HCT116 (cell line): ENCODE results near the gene PTOV1. TPM values are rescaled to one million over a fixed set of nuclear protein-coding genes. Genes with fewer than 3 reads are reported as not detected.

ENCODE experiments used
- ATAC-seq: fragments of 200-7000 bp; cut with Tn5 transposase; 2 replicates; pipeline ENCODE4 v1.9.1; 2020; ENCODE audit warnings: mild to moderate bottlenecking, moderate library complexity
- BruUV-seq: library from RNA; stranded (reverse); fragments of 400-500 nt; replicated peaks from 2 replicates; lab custom pipeline; 2021; lab: Mats Ljungman, UMichigan
- CTCF ChIA-PET: fragments of 300-600 bp; sonication (Branson Sonifier 250); formaldehyde crosslinking; loops from one replicate; lab custom pipeline; 2021; ENCODE audit warnings: antibody characterized with exemption; lab: Charles Lee
- POLR2A ChIA-PET: fragments of 300-600, 350-600 bp; sonication (Branson Sonifier 250); formaldehyde crosslinking; loops from one replicate; lab custom pipeline; 2021; ENCODE audit warnings: antibody characterized with exemption; lab: Charles Lee
- RAD21 ChIA-PET, 2 experiments: fragments of 300-600 bp; sonication (Branson Sonifier 250); formaldehyde crosslinking; loops; one replicate each; lab custom pipeline; 2023; ENCODE audit warnings: low total read pairs in 2 of 2; ENCODE audit not compliant: uncharacterized antibody in 2 of 2, unreplicated experiment in 2 of 2, low non-redundant PET in 1 of 2; lab: Charles Lee
- DNase-seq: peaks from one replicate; pipeline ENCODE4 v3.0.0-alpha.2; 2010; ENCODE audit warnings: low read depth, low spot score
- H2AFZ ChIP-seq: fragments of 200-600 bp; shearing (Covaris generic), sonication (generic); 2 replicates; pipeline ENCODE4 v1.6.1; 2017; ENCODE audit warnings: low read depth, mixed run types, mixed read lengths, antibody characterized with exemption, low read length; ENCODE audit not compliant: poor library complexity, severe bottlenecking
- H3K27ac ChIP-seq: 2 replicates; pipeline ENCODE4 v1.5.1; 2012; ENCODE audit warnings: low read depth, low read length
- H3K27me3 ChIP-seq: fragments of 200-600 bp; sonication (generic); 2 replicates; pipeline ENCODE4 v1.6.1; 2016; ENCODE audit warnings: mixed run types, low read length, mixed read lengths; ENCODE audit not compliant: insufficient read depth
- H3K36me3 ChIP-seq, 2 experiments: fragments of 200-500 bp in 1 of 2; fragments of 200-600 bp in 1 of 2; sonication (Bioruptor generic) in 1 of 2; sonication (generic) in 1 of 2; 2 replicates each; pipeline versions ENCODE4 v1.5.1 to v1.6.1; 2014 to 2016; ENCODE audit warnings: low read length in 2 of 2, inconsistent platforms in 1 of 2, mixed read lengths in 1 of 2, mixed run types in 1 of 2; ENCODE audit not compliant: insufficient read depth in 2 of 2, control insufficient read depth in 1 of 2
- H3K4me1 ChIP-seq, 2 experiments: fragments of 200-600 bp in 1 of 2; sonication (generic) in 1 of 2; 2 replicates each; pipeline versions ENCODE4 v1.5.1 to v1.6.1; 2012 to 2017; ENCODE audit warnings: low read length in 2 of 2, inconsistent platforms in 1 of 2, mild to moderate bottlenecking in 1 of 2, mixed read lengths in 1 of 2, mixed run types in 1 of 2, moderate library complexity in 1 of 2; ENCODE audit not compliant: insufficient read depth in 2 of 2, control insufficient read depth in 1 of 2
- H3K4me2 ChIP-seq: fragments of 200-600 bp; sonication (generic); 2 replicates; pipeline ENCODE4 v1.6.1; 2017; ENCODE audit warnings: mixed run types, low read length, mixed read lengths
- H3K4me3 ChIP-seq, 2 experiments: fragments of 200-600 bp in 1 of 2; sonication (generic) in 1 of 2; replicated peaks in 1 of 2; 2 replicates each; pipeline ENCODE4 v1.5.1; 2011 to 2016; ENCODE audit warnings: low read length in 2 of 2, control low read depth in 1 of 2, low read depth in 1 of 2, mild to moderate bottlenecking in 1 of 2, mixed read lengths in 1 of 2, mixed run types in 1 of 2
- H3K79me2 ChIP-seq: fragments of 200-600 bp; sonication (generic); 2 replicates; pipeline ENCODE4 v1.6.1; 2017; ENCODE audit warnings: mild to moderate bottlenecking, mixed run types, low read length, moderate library complexity, mixed read lengths; ENCODE audit not compliant: insufficient read depth
- H3K9ac ChIP-seq: fragments of 200-600 bp; sonication (generic); 2 replicates; pipeline ENCODE4 v1.6.1; 2016; ENCODE audit warnings: low read length, mixed read lengths
- H3K9me2 ChIP-seq: fragments of 200-600 bp; sonication (generic), shearing (Covaris generic); 2 replicates; pipeline ENCODE4 v1.6.1; 2017; ENCODE audit warnings: mixed run types, mild to moderate bottlenecking, moderate library complexity; ENCODE audit not compliant: insufficient read depth
- H3K9me3 ChIP-seq, 2 experiments: fragments of 200-500 bp in 1 of 2; fragments of 200-600 bp in 1 of 2; sonication (Bioruptor generic) in 1 of 2; sonication (generic) in 1 of 2; 2 replicates each; pipeline ENCODE4 v1.6.1; 2014 to 2017; ENCODE audit warnings: low read length in 2 of 2, mixed read lengths in 2 of 2, inconsistent platforms in 1 of 2, low read depth in 1 of 2, mild to moderate bottlenecking in 1 of 2, mixed run types in 1 of 2, moderate library complexity in 1 of 2; ENCODE audit not compliant: control insufficient read depth in 1 of 2, insufficient read depth in 1 of 2
- H4K20me1 ChIP-seq: fragments of 200-600 bp; sonication (generic), shearing (Covaris generic); 2 replicates; pipeline ENCODE4 v1.6.1; 2017; ENCODE audit warnings: mixed run types, mild to moderate bottlenecking, moderate library complexity; ENCODE audit not compliant: insufficient read depth
- CBX3 ChIP-seq: IDR thresholded peaks from 2 replicates; pipeline ENCODE4 v1.6.1; 2012; ENCODE audit warnings: low read depth
- CEBPB ChIP-seq: IDR thresholded peaks from 2 replicates; pipeline ENCODE4 v1.6.1; 2012; ENCODE audit warnings: low read depth
- EGR1 ChIP-seq: IDR thresholded peaks from 2 replicates; pipeline ENCODE4 v1.6.1; 2012; ENCODE audit warnings: low read depth
- EZH2 ChIP-seq: fragments of 200-600 bp; sonication (generic); IDR thresholded peaks from 2 replicates; pipeline ENCODE4 v1.6.1; 2017; ENCODE audit warnings: antibody characterized with exemption, mixed run types
- JUND ChIP-seq: IDR thresholded peaks from 2 replicates; pipeline ENCODE4 v1.6.1; 2012
- POLR2A ChIP-seq: IDR thresholded peaks from 2 replicates; pipeline ENCODE4 v1.7.0; 2011; ENCODE audit warnings: borderline replicate concordance; ENCODE audit not compliant: insufficient read depth, insufficient read length; ENCODE audit errors: extremely low read depth
- POLR2AphosphoS5 ChIP-seq: IDR thresholded peaks from 2 replicates; pipeline ENCODE4 v1.6.1; 2011; ENCODE audit warnings: mild to moderate bottlenecking, low read depth, low read length, moderate library complexity
- RAD21 ChIP-seq: IDR thresholded peaks from 2 replicates; pipeline ENCODE4 v1.6.1; 2012; ENCODE audit warnings: low read depth, mild to moderate bottlenecking
- SIN3A ChIP-seq: IDR thresholded peaks from 2 replicates; pipeline ENCODE4 v1.6.1; 2012; ENCODE audit warnings: low read depth
- intact Hi-C: fragments of 100-400 bp; cut with micrococcal nuclease; formaldehyde crosslinking; loops from 2 replicates; pipeline ENCODE4 v1.10.0; 2022
- total RNA-seq: library from RNA; stranded (reverse); gene quantifications from one replicate; pipeline ENCODE4 v1.2.1, GENCODE V29; 2021; ENCODE audit not compliant: unreplicated experiment
- TF ChIP-seq, protein P1 (sequence below): IDR thresholded peaks from 2 replicates; pipeline ENCODE4 v1.6.1; 2012
- TF ChIP-seq, protein P2 (sequence below): IDR thresholded peaks from 2 replicates; pipeline ENCODE4 v1.6.1; 2012; ENCODE audit warnings: low read depth
- TF ChIP-seq, protein P3 (sequence below): IDR thresholded peaks from 2 replicates; pipeline ENCODE4 v1.6.1; 2011; ENCODE audit warnings: mild to moderate bottlenecking, low read length, moderate library complexity; ENCODE audit not compliant: insufficient replicate concordance; ENCODE audit errors: extremely low read depth

PTOV1 gene
- total RNA-seq, 1 experiment from 2014 or later: 236 TPM

DNA sequence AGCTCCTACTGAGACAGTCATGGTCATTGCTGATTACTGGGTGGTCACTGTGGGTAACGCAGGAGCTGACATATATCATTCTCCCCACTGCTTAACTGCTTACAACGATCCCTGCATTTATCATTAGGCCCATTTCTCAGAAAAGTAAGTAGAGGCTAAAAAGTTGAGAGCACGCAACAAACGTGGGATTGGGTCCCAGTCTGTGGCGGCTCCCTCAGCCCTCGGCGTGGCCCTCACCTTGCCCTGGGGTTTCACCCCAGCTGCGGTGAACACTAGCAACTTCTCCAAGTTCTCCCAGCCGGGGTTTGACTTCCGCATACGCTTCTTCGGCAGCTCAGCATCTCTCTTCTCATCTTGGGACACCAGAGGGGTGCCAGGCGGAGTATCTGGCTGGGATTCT is 13.9 kb downstream of the PTOV1 start:
- Histone ChIP-seq H3K4me3 (peak overlapping the region; percentile 5 to 83; a peak in 2 of 4 replicates), H3K9ac (no peak overlapping the region), H3K4me2 (peak overlapping the region; percentile 95), H4K20me1 (peaks cover 5% of the 10 kb centered on the region; the same call in 1 of the 2 replicates), H3K9me3 (no peaks in the 10 kb centered on the region), H3K4me1 (peaks cover 21 to 58% of the 10 kb centered on the region in 2 experiments; a peak in 3 of 4 replicates), H3K27ac (peak overlapping the region; percentile 91), H3K9me2 (no peaks in the 10 kb centered on the region), H2AFZ (no peak overlapping the region), H3K27me3 (no peaks in the 10 kb centered on the region), H3K79me2 (peaks cover 43% of the 10 kb centered on the region), H3K36me3 (peaks cover 15 to 31% of the 10 kb centered on the region in 2 experiments)
- intact Hi-C loops: loop anchor here (5.0 kb wide), 1 partner anchor 98 kb away; the partner anchor contains the start of gene AP2A1
- TF ChIP-seq JUND: no peak
- TF ChIP-seq CBX3: no peak
- TF ChIP-seq POLR2A: no peak
- TF ChIP-seq, protein P1, sequence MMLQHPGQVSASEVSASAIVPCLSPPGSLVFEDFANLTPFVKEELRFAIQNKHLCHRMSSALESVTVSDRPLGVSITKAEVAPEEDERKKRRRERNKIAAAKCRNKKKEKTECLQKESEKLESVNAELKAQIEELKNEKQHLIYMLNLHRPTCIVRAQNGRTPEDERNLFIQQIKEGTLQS: no peak
- no peak for TF ChIP-seq EGR1
- no peak for TF ChIP-seq RAD21
- no peak for TF ChIP-seq CEBPB
- no peak for TF ChIP-seq POLR2AphosphoS5
- no peak for TF ChIP-seq SIN3A
- TF ChIP-seq, protein P2, sequence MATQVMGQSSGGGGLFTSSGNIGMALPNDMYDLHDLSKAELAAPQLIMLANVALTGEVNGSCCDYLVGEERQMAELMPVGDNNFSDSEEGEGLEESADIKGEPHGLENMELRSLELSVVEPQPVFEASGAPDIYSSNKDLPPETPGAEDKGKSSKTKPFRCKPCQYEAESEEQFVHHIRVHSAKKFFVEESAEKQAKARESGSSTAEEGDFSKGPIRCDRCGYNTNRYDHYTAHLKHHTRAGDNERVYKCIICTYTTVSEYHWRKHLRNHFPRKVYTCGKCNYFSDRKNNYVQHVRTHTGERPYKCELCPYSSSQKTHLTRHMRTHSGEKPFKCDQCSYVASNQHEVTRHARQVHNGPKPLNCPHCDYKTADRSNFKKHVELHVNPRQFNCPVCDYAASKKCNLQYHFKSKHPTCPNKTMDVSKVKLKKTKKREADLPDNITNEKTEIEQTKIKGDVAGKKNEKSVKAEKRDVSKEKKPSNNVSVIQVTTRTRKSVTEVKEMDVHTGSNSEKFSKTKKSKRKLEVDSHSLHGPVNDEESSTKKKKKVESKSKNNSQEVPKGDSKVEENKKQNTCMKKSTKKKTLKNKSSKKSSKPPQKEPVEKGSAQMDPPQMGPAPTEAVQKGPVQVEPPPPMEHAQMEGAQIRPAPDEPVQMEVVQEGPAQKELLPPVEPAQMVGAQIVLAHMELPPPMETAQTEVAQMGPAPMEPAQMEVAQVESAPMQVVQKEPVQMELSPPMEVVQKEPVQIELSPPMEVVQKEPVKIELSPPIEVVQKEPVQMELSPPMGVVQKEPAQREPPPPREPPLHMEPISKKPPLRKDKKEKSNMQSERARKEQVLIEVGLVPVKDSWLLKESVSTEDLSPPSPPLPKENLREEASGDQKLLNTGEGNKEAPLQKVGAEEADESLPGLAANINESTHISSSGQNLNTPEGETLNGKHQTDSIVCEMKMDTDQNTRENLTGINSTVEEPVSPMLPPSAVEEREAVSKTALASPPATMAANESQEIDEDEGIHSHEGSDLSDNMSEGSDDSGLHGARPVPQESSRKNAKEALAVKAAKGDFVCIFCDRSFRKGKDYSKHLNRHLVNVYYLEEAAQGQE: no peak
- TF ChIP-seq, protein P3, sequence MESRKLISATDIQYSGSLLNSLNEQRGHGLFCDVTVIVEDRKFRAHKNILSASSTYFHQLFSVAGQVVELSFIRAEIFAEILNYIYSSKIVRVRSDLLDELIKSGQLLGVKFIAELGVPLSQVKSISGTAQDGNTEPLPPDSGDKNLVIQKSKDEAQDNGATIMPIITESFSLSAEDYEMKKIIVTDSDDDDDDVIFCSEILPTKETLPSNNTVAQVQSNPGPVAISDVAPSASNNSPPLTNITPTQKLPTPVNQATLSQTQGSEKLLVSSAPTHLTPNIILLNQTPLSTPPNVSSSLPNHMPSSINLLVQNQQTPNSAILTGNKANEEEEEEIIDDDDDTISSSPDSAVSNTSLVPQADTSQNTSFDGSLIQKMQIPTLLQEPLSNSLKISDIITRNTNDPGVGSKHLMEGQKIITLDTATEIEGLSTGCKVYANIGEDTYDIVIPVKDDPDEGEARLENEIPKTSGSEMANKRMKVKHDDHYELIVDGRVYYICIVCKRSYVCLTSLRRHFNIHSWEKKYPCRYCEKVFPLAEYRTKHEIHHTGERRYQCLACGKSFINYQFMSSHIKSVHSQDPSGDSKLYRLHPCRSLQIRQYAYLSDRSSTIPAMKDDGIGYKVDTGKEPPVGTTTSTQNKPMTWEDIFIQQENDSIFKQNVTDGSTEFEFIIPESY: no peak
- TF ChIP-seq EZH2: no peak
- ChIA-PET CTCF (interaction anchor here (0.9 to 1.3 kb wide), 3 partner anchors 11 to 47 kb away, joined by 3 read pairs; partner anchors contain the start of gene MED25), POLR2A (interaction anchor here (1.0 to 1.2 kb wide), 4 partner anchors 10 to 189 kb away, joined by 4 to 13 read pairs (median 6); partner anchors contain the start of gene PTOV1), RAD21 (interaction anchor here (0.7 to 0.9 kb wide), 2 partner anchors 64 to 362 kb away, joined by 3 to 4 read pairs; partner anchors contain the start of genes ATF5 (in 1 of the 2) and NUP62 (in 1 of the 2))
- ATAC-seq (no peak), DNase-seq (no peak)
- BruUV-seq: no TSS peak
